HG02642 (cell line): ENCODE results near the gene DBNL.

Source experiments
- ATAC-seq: cut with Tn5 transposase; IDR thresholded peaks from one replicate; pipeline ENCODE4 v1.9.1; 2021; ENCODE audit warnings: mild to moderate bottlenecking; ENCODE audit not compliant: unreplicated experiment, poor library complexity

The DBNL gene

DNA sequence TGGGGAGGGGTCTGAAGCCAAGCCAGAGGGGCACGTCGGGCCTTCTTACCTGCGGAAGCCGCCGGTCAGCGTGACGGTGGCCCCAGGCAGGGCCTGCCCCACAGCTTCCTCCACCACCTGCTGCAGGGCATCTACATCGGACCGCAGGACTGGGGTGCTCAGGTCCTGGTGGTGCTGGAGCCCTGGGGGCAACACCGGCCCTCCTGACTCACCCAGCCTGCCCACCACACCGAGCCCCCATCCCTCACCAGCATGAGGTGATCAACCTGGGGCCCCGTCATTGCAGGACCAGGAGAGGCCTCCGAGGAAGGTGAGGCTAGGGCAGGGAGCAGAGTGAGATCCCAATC is 29.8 kb downstream of the DBNL start:
- ATAC-seq, result no peak

DNA sequence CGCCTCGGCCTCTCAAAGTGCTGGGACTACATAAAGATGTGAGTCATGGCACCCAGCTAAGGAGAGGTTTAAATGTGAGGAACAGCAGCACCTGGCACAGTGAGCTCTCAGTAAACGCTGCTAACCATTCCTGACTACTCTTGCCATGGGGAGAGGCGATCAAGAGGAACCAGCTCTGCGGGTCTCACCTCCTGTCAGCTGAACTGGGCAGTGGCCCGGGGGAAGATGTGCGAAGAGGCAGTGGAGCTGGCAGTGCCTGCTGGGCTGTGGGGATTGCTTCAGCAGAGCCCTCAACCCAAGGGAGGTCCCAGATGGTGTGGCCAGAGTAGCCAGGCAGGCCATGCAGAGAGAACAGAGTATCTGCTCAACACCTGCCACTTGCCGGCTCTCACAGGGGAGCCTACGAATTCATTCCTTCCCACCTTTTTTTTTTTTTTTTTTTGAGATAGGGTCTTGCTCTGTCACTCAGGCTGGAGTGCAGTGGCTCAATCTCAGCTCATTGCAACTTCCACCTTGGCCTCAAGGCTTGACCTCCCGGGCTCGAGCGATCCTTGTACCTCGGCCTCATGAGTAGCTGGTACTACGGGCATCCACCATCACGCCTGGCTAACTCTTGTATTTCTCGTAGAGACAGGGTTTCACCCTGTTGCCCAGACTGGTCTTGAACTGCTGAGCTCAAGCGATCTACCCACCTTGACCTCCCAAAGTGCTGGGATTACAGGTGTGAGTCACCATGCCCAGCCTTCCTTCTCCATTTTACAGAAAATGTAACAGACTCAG is 31.0 kb downstream of the DBNL start:
- ATAC-seq, result no peak

DNA sequence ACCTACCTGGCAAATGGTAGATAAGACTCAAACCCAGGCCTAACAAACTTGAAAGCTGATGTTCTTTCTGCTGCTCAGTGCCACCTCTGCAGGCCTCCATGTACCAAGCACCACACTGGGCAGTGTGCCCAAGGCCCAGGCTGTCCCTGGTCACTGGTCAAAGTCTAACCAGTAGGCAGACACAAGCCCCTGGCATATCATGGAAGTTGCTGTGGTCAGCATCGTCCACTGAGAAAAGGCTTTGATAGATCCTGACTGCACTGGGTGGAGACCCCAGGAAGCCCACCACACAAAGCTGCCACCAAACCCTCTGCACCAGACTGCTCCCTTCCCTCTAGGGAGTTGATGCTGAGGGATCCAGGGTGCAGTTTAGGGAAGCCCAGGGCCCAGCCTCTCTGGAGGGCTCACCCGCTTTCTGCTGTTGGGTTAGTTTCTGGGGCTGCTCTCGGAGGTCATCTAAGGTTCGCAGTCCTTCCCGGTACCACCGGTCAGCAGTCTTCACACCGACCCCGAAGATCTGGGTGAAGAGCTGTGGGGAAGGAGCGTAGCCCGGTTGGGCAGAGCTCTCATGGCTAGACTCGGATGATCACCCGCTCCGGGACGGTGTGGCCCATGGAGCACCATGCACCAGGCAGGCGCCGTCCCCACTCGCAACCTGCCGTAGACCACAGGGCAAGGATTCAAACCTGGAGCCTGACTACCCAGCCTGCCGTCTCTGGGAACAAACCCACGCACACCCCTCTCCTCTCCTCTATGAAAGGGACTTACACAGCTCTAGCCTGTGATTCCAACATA is 31.8 kb downstream of the DBNL start:
- no peak for ATAC-seq

DNA sequence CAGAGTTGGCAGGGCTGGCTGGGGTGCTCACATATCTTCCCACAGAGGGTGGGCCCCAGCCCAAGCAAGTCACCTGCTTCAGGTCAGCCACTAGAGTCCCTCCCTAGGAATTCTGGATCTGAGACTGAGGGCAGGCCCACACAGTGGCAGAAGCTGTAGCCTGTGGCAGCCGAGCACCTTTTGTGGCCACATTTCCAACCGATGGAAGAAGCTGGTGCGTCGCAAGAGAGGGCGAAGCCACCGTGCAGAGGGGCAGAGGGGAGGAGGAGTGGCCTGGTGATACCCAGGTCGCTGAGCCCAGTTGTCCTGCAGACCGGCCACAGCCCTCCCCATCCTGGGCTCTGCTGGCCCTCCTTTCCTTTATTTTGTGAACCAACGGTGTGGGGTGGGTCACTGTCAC is 32.6 kb downstream of the DBNL start:
- ATAC-seq, result no peak

DNA sequence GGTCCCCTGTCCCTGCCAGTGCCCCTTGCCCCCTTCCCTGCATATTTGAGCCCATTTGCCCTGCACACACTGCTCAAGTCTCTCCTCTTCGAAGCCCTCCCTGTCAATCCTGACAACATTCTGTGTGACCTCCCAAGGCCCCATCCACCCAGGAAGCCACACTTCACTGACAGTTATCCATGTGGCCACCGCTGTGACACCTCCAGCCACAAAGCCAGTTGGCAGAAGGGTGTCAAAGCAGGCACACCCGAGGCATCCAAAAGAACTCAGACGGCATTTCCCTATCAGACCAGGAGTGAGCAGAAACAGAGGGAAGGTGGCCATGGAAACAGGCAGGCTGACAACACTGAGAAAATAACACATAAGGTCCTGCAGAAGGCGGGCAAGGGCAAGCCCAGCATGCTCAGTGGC is 33.2 kb downstream of the DBNL start:
- ATAC-seq, result no peak

DNA sequence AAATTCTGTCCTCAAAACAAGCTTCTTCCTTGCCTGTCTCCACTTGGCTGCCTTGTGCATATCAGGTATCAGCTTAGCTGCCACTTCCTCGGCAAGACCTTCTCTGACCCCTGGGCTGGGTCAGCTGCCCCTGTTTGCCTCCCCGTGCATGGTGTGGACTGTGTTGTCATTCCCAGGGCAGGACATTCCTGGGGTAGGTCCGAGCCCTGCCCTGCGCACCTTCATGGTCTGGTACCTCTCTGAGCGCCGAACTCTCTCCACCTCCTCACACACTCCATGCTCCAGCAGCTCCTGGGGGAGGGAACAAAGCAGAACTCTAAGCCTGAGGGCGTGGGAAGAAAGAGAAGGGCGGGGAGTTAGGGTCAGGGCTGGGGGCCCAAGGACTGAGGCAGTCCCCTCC is 34.0 kb downstream of the DBNL start:
- no peak for ATAC-seq

DNA sequence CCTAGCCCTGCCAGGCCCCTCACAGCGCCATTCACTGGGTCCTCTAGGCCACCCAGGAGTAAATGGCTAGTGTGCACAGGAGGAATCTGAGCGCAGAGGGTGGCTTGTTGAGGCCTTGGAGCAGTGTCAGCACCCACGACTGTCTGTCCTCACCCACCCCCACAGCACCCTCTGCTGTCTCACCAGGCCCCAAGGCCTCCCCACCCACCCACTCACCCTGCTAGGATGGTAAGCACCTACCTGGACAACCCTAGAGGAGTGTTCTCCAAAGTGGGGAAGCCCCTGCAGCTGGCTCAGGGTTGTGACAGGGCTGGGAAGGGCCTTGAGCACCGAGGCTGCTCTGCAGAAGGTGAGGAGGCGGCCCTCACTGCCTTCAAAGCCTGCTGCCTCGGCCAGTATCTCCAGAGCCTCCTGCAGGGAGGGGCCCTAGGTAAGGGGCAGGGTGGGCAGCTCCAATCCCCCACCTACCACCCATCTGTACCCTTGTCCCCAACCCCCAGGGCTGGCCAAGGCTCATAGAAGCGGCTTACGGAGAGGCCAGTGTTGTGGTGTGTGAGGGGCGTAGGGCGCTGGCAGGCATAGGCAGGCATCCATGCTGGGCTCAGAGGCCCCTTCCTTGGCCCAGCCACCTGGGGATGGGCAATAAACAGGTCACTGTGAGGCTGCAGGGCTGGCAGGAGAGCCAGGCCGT is 35.0 kb downstream of the DBNL start:
- ATAC-seq, result no peak

DNA sequence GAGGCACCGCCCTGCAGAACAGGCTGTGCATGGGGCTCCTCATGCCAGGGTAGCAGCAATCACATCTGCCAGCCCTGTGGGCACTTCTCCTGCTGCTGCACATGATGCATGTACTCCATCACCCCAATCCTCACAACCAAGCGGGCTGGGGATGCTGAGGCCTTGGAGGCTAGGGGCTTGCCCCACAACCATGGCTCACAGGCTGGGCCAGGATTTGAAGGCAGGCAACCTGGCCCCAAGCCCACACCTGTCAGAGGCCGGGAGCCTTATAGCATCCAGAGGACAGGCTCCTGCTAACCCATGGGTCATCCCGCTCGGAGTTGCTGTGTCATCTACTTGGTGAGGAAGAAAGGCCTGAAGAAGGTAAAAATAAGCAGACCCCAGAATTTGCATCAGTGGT is 35.6 kb downstream of the DBNL start:
- ATAC-seq, result no peak

DNA sequence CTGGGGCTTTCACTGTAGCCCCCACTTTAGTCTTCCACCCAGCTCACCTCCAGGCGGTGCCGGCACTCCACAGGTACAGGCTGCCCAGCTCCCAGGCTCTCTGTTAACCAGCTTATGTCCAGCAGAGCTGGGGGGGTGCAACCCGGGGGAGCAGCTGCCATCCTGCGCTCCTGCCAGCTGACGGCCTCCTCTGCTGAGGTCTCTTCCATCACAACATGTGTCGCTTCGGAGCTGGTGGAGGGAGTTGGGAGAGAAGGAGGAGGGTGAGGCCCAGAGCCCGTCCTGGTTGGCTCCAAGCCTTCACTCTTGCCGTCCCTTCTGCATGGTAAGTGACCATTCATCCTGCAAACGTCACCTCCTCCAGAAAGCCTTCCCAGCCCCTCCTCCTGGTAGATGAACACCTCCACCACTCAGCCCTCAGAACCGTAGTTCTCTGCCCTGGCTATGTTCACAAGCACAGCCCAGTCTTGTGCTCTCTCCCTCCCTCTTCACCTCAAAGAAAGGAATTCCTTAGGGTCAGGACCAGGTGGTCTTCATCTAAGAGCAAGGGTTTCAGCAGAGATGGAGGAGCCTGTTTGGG is 36.3 kb downstream of the DBNL start:
- ATAC-seq, result no peak

DNA sequence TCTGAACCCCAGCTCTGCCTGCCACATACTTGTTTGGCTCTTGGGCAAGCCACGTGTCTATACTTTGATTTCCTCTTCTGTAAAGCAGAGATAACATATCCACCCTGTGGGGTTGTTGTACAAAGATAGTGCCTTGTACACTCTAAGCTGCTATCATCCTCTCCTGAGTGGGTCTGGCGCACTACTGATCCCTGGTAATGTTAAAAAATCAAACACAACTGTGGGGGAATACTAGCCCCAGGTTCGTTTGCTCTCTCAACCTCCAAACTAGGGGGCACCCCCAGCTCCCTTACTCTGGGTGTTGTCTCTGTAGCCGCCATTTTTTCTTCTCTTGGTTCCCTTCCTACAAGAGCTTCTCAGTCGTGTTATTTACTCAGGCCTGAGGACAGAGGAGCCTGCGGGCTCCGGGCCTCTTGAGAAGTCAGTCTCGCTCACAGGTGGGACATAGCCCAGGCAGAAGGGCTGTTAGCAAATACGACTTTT is 36.8 kb downstream of the DBNL start:
- no peak for ATAC-seq

DNA sequence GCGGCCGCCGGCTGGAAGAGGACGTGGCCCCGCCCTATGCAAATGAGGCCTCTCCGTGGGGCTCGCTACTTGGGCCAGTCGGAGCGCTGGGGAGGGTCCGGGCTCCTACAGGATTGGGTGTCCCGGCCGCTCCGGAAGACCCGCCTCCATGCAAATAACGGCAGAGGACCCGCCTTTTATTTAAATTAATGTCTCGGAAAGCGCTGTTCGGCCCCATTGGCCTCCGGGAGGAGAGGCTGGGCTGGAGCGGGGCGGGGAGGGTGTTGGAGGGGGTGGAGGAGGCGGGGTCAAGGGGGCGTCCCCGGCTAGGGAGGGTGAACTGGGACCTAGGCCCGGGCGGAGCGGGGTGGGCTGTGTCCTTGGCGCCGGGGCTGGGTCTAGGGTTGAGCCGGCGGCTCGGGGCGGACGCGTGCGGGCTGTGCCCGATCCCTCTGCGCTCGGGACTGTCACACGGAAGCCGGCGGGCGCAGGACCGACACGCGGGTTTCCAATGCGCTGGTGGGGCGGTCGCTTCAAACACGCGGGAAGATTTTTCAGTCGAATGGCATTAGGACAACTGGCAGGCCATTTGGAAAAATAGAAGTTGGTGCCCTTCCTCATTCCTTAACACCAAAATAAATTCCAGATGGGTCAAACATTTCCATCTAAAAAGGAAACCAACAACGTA is 38.2 kb downstream of the DBNL start:
- peak; percentile 93 for ATAC-seq

DNA sequence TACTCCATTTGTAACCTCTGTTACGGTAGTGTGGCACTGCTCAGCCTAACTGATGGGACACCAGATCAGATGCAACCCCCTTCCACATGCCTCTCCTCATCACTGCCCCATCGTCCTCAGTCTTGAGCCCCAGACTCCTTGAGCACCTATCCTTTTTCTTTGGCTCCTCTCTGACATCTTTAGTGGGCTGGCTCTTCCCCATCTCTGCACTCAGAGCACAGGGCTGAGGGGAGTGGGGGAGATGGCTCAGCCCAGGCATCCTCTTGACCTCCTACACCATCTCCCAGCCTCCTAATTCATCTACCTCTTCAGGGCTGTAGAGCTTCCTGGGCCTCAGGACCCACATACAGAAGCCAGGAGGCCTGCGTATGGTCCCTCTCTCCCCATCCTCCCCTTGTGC is 39.3 kb downstream of the DBNL start:
- no peak for ATAC-seq

DNA sequence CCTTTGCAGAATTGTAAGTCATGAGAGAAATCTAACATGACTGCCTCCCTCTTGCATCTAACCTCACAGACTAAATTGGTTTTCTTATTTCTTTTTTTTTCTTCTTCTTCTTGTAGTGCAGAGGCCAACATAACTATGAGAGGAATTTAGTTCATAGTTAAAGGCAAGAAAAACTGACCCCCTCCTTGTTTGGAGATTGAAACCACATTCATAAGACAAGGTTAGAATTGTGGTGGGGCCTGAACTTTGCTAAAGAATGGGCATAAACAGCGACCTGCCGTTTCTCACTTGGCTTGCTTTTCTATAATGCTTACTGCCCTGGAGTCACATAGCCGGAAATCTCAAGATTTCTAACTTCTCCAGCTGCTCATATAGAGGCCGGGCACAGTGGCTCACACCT is 40.2 kb downstream of the DBNL start:
- ATAC-seq, result no peak

DNA sequence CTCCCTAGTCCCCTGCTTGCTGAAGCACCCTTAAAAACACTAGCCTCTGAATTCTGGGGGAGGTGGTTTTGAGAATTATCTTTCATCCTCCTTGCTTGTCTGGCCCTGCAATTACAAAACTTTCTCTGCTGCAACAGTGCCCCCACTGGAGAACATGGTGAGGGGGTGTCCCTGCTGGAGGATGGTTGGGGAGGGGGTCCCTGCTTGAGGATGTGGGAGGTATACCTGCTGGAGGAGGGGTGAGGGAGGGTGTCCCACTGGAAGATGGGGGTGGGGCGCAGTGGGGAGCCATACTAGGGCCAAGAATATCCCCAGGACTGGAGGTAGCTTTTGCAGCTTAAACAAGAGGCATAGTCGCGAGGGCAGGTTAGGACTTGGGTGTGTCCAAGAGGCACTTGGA is 41.0 kb downstream of the DBNL start:
- ATAC-seq, result no peak

DNA sequence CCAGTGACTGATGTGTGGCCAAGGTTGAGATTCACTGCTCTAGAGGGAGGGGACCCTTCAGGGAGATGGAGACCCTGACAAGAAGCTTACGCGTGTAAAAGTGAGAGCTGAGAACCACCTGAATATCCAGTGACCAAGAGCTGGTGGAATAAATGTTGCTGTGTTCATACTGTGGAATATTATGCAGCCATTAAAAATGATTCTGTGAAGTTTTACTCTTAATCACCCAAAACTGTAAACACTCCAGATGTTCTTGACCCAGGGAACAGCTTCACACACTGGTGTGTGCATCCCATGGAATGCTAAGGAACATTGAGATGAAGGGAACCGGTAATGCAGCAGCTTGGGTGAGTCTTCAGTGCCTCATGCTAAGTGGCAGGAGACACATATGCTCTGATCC is 42.1 kb downstream of the DBNL start:
- ATAC-seq, result no peak

DNA sequence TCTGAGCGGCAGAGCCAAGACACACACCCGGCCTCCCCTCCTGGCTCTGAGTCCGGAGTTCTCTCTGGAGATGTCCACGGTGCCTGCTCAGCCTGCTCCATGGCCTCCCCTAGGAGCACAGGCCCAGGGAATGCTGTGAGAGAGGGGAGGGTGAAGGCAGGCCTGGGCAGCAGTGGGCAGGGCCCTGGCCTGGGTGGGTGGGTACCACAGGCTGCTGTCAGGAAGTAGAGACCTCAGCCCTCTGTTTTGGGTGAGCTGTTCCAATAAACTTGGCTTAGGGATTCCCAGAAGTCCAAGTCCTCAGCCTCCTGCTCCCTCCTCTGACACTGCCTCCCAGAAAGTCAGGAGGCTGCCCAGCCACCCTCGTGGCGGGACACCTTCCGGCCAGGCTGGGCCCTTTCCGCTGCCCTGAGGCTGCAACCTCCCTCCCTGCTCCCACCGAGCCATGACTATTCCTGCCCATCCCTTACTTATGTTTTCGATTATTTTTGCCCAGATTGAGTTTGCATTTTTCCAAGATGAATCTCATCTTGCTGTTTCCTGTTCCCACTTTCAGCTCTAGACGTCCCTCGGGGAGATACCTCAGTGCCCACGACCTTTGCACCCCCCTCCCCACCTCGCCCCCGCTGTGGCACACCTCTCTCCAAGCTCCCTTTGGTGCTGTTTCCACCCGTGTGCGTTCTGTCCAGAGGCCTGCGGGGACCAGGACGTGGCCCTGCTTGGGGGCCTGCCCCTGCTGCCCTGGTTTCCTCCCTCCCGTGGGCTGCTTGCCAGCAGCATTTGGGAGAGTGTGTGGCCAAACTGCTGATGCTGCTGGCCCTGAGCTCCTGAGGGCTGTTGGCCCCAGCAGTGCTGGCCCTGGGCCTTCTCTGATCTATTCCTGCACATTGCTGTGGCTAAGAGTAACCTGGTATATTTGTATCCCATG is 43.7 kb downstream of the DBNL start:
- no peak for ATAC-seq

DNA sequence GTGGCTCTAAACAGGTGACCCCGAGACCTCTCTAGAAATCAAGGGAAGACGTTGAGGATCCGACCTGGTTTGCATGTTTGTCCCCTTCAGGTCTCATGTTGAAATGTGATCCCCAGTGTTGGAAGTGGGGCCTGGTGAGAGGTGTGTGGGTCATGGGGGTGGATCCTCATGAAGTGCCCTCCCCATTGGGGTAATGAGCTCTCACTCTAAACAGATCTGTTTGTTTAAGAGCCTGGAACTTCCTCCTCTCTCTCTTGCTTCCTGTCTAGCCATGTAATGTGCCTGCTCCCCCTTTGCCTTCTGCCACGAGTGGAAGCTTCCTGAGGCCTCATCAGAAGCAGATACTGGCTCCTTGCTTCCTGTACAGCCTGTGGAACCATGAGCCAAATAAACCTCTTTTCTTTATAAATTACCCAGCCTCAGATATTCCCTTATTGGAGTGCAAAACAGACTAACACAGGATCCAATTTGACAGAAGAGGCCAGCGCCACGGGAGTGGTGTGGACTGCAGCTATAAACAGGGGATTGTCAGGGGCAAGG is 48.7 kb downstream of the DBNL start:
- no peak for ATAC-seq

DNA sequence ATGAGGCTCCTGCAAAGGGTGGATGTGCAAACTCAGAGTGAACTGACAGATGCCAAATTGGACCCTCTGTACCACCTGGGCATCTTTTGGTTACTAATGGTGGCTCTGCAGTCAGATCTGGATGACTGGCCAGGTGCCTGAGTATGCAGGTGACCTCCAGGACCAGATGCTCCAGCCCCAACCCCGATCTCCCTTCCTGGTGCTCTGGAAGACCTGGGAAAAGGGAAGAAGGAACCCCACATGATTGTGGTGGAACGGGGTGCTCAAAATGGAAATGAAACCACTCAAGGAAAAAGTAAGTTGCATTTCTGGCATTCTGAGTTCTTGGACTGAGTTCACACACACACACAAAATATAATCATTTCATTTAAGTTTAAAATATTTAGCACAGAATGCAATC is 49.9 kb downstream of the DBNL start:
- no peak for ATAC-seq
